Measurements from ENCODE around the gene TRNP1.

- TF ChIP-seq EZH2 (IDR thresholded peaks at IDR 0.05), result no peak
- no peak for TF ChIP-seq EZH2phosphoT487 (IDR thresholded peaks at IDR 0.05)
These were observed 11.1 kb downstream of the TRNP1 start for GRCh38 chr1:27004471-27005165.

Measured in neural progenitor cell (in vitro differentiated cells).